Naive thymus-derived CD8-positive, alpha-beta T cell (primary cell): Measurements from ENCODE around the gene TRAF3. TPM values are rescaled to one million over a fixed set of nuclear protein-coding genes. Genes with fewer than 3 reads are reported as not detected.
"Not testable (repeated sequence)": the region's sequence is repeated elsewhere in the genome, so short reads cannot be mapped to it uniquely, and the experiment has no call there.

Experiments used
- ATAC-seq, 2 donors: fragments of 150-1000 bp; cut with Tn5 transposase in 1 of 2; sonication (Bioruptor Pico), chemical (Tn5 transposase) in 1 of 2; 1 replicate in 1 of 2; 2 replicates in 1 of 2; pipeline ENCODE4 v1.10.0; 2021; ENCODE audit warnings: mild to moderate bottlenecking in 2 of 2, moderate library complexity in 2 of 2
- POLR2A ChIA-PET: fragments of 350-600 bp; sonication (Branson Sonifier 250); formaldehyde crosslinking; loops from one replicate; lab custom pipeline; 2021; ENCODE audit warnings: antibody characterized with exemption; lab: Charles Lee
- DNase-seq, 10 donors: peaks; one replicate each; pipeline versions ENCODE4 v3.0.0 to v3.0.0-alpha.2; 2020 to 2022
- H3K27ac Mint-ChIP-seq, 10 donors: one replicate each; pipeline ENCODE4 v1.8.0; 2020 to 2022; ENCODE audit warnings: mild to moderate bottlenecking in 10 of 10, mixed read lengths in 10 of 10, moderate library complexity in 4 of 10, inconsistent platforms in 1 of 10
- H3K27me3 Mint-ChIP-seq, 5 donors: one replicate each; pipeline ENCODE4 v1.8.0; 2021 to 2022; ENCODE audit warnings: mixed read lengths in 5 of 5
- H3K36me3 Mint-ChIP-seq, 3 donors: one replicate each; pipeline ENCODE4 v1.8.0; 2020 to 2022; ENCODE audit warnings: mixed read lengths in 3 of 3, mild to moderate bottlenecking in 2 of 3, inconsistent platforms in 1 of 3
- H3K4me1 Mint-ChIP-seq, 4 donors: one replicate each; pipeline ENCODE4 v1.8.0; 2021 to 2022; ENCODE audit warnings: mixed read lengths in 4 of 4
- H3K4me3 Mint-ChIP-seq, 10 donors: one replicate each; pipeline ENCODE4 v1.8.0; 2020 to 2022; ENCODE audit warnings: mild to moderate bottlenecking in 10 of 10, mixed read lengths in 10 of 10, moderate library complexity in 6 of 10, inconsistent platforms in 1 of 10
- H3K9me3 Mint-ChIP-seq, 9 donors: one replicate each; pipeline ENCODE4 v1.8.0; 2020 to 2022; ENCODE audit warnings: mixed read lengths in 9 of 9, mild to moderate bottlenecking in 3 of 9, inconsistent platforms in 1 of 9, moderate library complexity in 1 of 9
- polyA plus RNA-seq, 3 donors: library from polyadenylated mRNA; unstranded; fragments of 300-500 nt; fragmentation: Illumina TruSeq; gene quantifications; one replicate each; pipeline ENCODE4 v1.2.3, GENCODE V29; 2021
- total RNA-seq, 8 experiments: library from RNA in 2 of 8; stranded (reverse) in 2 of 8; gene quantifications; one replicate each; pipeline ENCODE4 v1.2.3 and lab custom pipeline; 2021 to 2026

TRAF3 gene
- total and polyA plus RNA-seq, 5 experiments from 2014 or later, result 13.3 to 45.2 (median 18.5) TPM

- Mint-ChIP-seq H3K27me3 (no peaks in the 10 kb centered on the region), H3K4me3 (peak overlapping the region in 1 of 10 donors; percentile 32), H3K27ac (peak overlapping the region in 3 of 10 donors; percentile 12 to 28 (median 25)), H3K9me3 (no peaks in the 10 kb centered on the region), H3K4me1 (peaks cover 45 to 82% (median 71%) of the 10 kb centered on the region in 4 donors), H3K36me3 (peaks cover 0 to 29% (median 5%) of the 10 kb centered on the region in 3 donors)
- ATAC-seq (no peak), DNase-seq (no peak)
- POLR2A ChIA-PET, result interaction anchor here (1.5 kb wide), 1 partner anchor 12 kb away, joined by 4 read pairs; no protein-coding TSS in a partner anchor
Measured at GRCh38 chr14:102817942-102818940, 41.0 kb downstream of the TRAF3 start.

GRCh38 chr14:102819176-102819628 is 42.0 kb downstream of the TRAF3 start:
- Mint-ChIP-seq H3K9me3 (no peaks in the 10 kb centered on the region), H3K27ac (peak overlapping the region in 8 of 10 donors; percentile 29 to 85 (median 74)), H3K4me3 (peak overlapping the region in 7 of 10 donors; percentile 4 to 71 (median 42)), H3K27me3 (no peaks in the 10 kb centered on the region), H3K4me1 (peaks cover 42 to 81% (median 70%) of the 10 kb centered on the region in 4 donors), H3K36me3 (peaks cover 0 to 25% (median 0%) of the 10 kb centered on the region in 3 donors)
- POLR2A ChIA-PET, result interaction anchor here (1.5 kb wide), 1 partner anchor 13 kb away, joined by 4 read pairs; no protein-coding TSS in a partner anchor
- ATAC-seq (peak; percentile 39 to 48), DNase-seq (peak in 1 of 10 donors; percentile 20)

GRCh38 chr14:102819747-102820330 is 42.6 kb downstream of the TRAF3 start:
- ATAC-seq (peak; percentile 10 to 18), DNase-seq (no peak)
- Mint-ChIP-seq H3K4me3 (peak overlapping the region in 5 of 10 donors; percentile 37 to 71 (median 42)), H3K9me3 (no peaks in the 10 kb centered on the region), H3K4me1 (peaks cover 39 to 80% (median 68%) of the 10 kb centered on the region in 4 donors), H3K36me3 (peaks cover 0 to 19% (median 0%) of the 10 kb centered on the region in 3 donors), H3K27me3 (no peaks in the 10 kb centered on the region), H3K27ac (peak overlapping the region in 6 of 10 donors; percentile 4 to 85 (median 78))
- POLR2A ChIA-PET, result no interaction called here

- peaks cover 38 to 81% (median 69%) of the 10 kb centered on the region in 4 donors for H3K4me1 Mint-ChIP-seq
- no peaks in the 10 kb centered on the region for H3K27me3 Mint-ChIP-seq
- no peaks in the 10 kb centered on the region for H3K9me3 Mint-ChIP-seq
- POLR2A ChIA-PET, result no interaction called here
- peak overlapping the region in 1 of 10 donors; percentile 53 for H3K27ac Mint-ChIP-seq
- ATAC-seq (no peak), DNase-seq (no peak)
- H3K36me3 Mint-ChIP-seq, result peaks cover 0 to 11% (median 0%) of the 10 kb centered on the region in 3 donors
- no peak overlapping the region for H3K4me3 Mint-ChIP-seq
Measured at GRCh38 chr14:102821252-102821651, 44.0 kb downstream of the TRAF3 start.

GRCh38 chr14:102822311-102822863 is 45.1 kb downstream of the TRAF3 start:
- DNase-seq (no peak), ATAC-seq (no peak)
- Mint-ChIP-seq H3K4me3 (peak overlapping the region in 1 of 10 donors; percentile 8), H3K27ac (no peak overlapping the region), H3K4me1 (peaks cover 32 to 77% (median 66%) of the 10 kb centered on the region in 4 donors), H3K9me3 (no peaks in the 10 kb centered on the region), H3K36me3 (peaks cover 0 to 5% (median 0%) of the 10 kb centered on the region in 3 donors), H3K27me3 (no peaks in the 10 kb centered on the region)
- POLR2A ChIA-PET, result no interaction called here

GRCh38 chr14:102822887-102823286 is 45.6 kb downstream of the TRAF3 start:
- ATAC-seq, POLR2A ChIA-PET, DNase-seq, H3K9me3 Mint-ChIP-seq, H3K36me3 Mint-ChIP-seq, H3K27me3 Mint-ChIP-seq: not testable (repeated sequence)
- peaks cover 29 to 77% (median 64%) of the 10 kb centered on the region in 4 donors for H3K4me1 Mint-ChIP-seq
- H3K4me3 Mint-ChIP-seq, result peak overlapping the region in 1 of 10 donors; percentile 8
- H3K27ac Mint-ChIP-seq, result peak overlapping the region in 1 of 10 donors; percentile 1

GRCh38 chr14:102823546-102823945 is 46.3 kb downstream of the TRAF3 start:
- DNase-seq, result no peak
- H3K36me3 Mint-ChIP-seq, result peaks cover 0 to 8% (median 0%) of the 10 kb centered on the region in 3 donors
- H3K4me3 Mint-ChIP-seq, result no peak overlapping the region
- POLR2A ChIA-PET, result no interaction called here
- H3K9me3 Mint-ChIP-seq, result no peaks in the 10 kb centered on the region
- peak overlapping the region in 1 of 10 donors; percentile 62 for H3K27ac Mint-ChIP-seq
- peaks cover 27 to 76% (median 63%) of the 10 kb centered on the region in 4 donors for H3K4me1 Mint-ChIP-seq
- no peaks in the 10 kb centered on the region for H3K27me3 Mint-ChIP-seq
- no peak for ATAC-seq

GRCh38 chr14:102824832-102825231 is 47.6 kb downstream of the TRAF3 start:
- DNase-seq (no peak), ATAC-seq (no peak)
- no peak overlapping the region for H3K27ac Mint-ChIP-seq
- H3K27me3 Mint-ChIP-seq, result no peaks in the 10 kb centered on the region
- POLR2A ChIA-PET, result no interaction called here
- H3K4me3 Mint-ChIP-seq, result no peak overlapping the region
- peaks cover 0 to 5% (median 0%) of the 10 kb centered on the region in 3 donors for H3K36me3 Mint-ChIP-seq
- peaks cover 26 to 74% (median 63%) of the 10 kb centered on the region in 4 donors for H3K4me1 Mint-ChIP-seq
- H3K9me3 Mint-ChIP-seq, result no peaks in the 10 kb centered on the region

GRCh38 chr14:102825307-102826095 is 48.3 kb downstream of the TRAF3 start:
- Mint-ChIP-seq H3K36me3 (peaks cover 0 to 8% (median 0%) of the 10 kb centered on the region in 3 donors), H3K4me3 (no peak overlapping the region), H3K4me1 (peaks cover 26 to 71% (median 63%) of the 10 kb centered on the region in 4 donors), H3K27ac (peak overlapping the region in 4 of 10 donors; percentile 20 to 65 (median 38)), H3K9me3 (no peaks in the 10 kb centered on the region), H3K27me3 (no peaks in the 10 kb centered on the region)
- ATAC-seq (no peak), DNase-seq (no peak)
- POLR2A ChIA-PET, result no interaction called here

- no peak for ATAC-seq
- Mint-ChIP-seq H3K9me3 (no peaks in the 10 kb centered on the region), H3K4me3 (peak overlapping the region in 3 of 10 donors; percentile 11 to 39 (median 31)), H3K36me3 (peaks cover 0 to 14% (median 0%) of the 10 kb centered on the region in 3 donors), H3K27me3 (no peaks in the 10 kb centered on the region), H3K4me1 (peaks cover 29 to 69% (median 63%) of the 10 kb centered on the region in 4 donors), H3K27ac (peak overlapping the region in 4 of 10 donors; percentile 28 to 85 (median 62))
- no peak for DNase-seq
- POLR2A ChIA-PET, result no interaction called here
Measured at GRCh38 chr14:102826161-102826560, 48.9 kb downstream of the TRAF3 start.

- ATAC-seq (no peak), DNase-seq (no peak)
- no peaks in the 10 kb centered on the region for H3K27me3 Mint-ChIP-seq
- H3K4me1 Mint-ChIP-seq, result peaks cover 34 to 69% (median 62%) of the 10 kb centered on the region in 4 donors
- POLR2A ChIA-PET, result no interaction called here
- H3K27ac Mint-ChIP-seq, result peak overlapping the region in 1 of 10 donors; percentile 45
- peaks cover 0 to 21% (median 4%) of the 10 kb centered on the region in 3 donors for H3K36me3 Mint-ChIP-seq
- H3K9me3 Mint-ChIP-seq, result no peaks in the 10 kb centered on the region
- H3K4me3 Mint-ChIP-seq, result peak overlapping the region in 2 of 10 donors; percentile 4 to 24
Measured at GRCh38 chr14:102826751-102827675, 49.8 kb downstream of the TRAF3 start.
